HepG2 (cell line): Measurements from ENCODE around the gene PSMD9.

ENCODE experiments used
- CTCF ChIP-seq: sonication (generic); formaldehyde crosslinking; IDR thresholded peaks from 2 replicates; pipeline ENCODE4 v1.5.0; 2020; ENCODE audit warnings: mild to moderate bottlenecking, missing genetic modification reagents, moderate library complexity
- RAD21 ChIP-seq: fragments of 450-650 bp; formaldehyde crosslinking; IDR thresholded peaks from 2 replicates; pipeline ENCODE4 v1.5.0; 2020; ENCODE audit warnings: mild to moderate bottlenecking
- ZNF230 ChIP-seq: sonication (generic); formaldehyde crosslinking; IDR thresholded peaks from 2 replicates; pipeline ENCODE4 v1.4.0; 2020; ENCODE audit warnings: mild to moderate bottlenecking, missing genetic modification reagents

GRCh38 chr12:121866331-121866730 lies 22.3 kb upstream of the PSMD9 start:
- TF ChIP-seq CTCF (CRISPR knock-in tag) = no peak
- TF ChIP-seq RAD21 (CRISPR knock-in tag) = no peak
- TF ChIP-seq ZNF230 (CRISPR knock-in tag) = no peak
